Brain microvascular endothelial cell (primary cell): ENCODE data around the gene CTBS.
A peak's percentile ranks its signal among the peaks of the same experiment; 100 is the strongest.
"Not testable (repeated sequence)": the region's sequence is repeated elsewhere in the genome, so short reads cannot be mapped to it uniquely, and the experiment has no call there.

Experiments used
- DNase-seq: peaks from one replicate; pipeline ENCODE4 v3.0.0-alpha.2; 2020
- H3K27ac ChIP-seq: fragments of 250-450 bp; sonication (Bioruptor Pico); 2 replicates; pipeline ENCODE4 v1.5.1; 2020; ENCODE audit warnings: mild to moderate bottlenecking, moderate library complexity
- H3K27me3 ChIP-seq: fragments of 250-450 bp; sonication (Bioruptor Pico); replicated peaks from 2 replicates; pipeline ENCODE4 v1.5.1; 2020; ENCODE audit warnings: mild to moderate bottlenecking
- H3K36me3 ChIP-seq: fragments of 250-450 bp; sonication (Bioruptor Pico); replicated peaks from 2 replicates; pipeline ENCODE4 v1.5.1; 2020; ENCODE audit warnings: mild to moderate bottlenecking
- H3K4me3 ChIP-seq: 2 replicates; pipeline ENCODE4 v1.5.1; 2011; ENCODE audit warnings: low read depth, mild to moderate bottlenecking, control low read depth, low read length, moderate library complexity
- in situ Hi-C: cut with HindIII; loops from 2 replicates; pipeline ENCODE4 v1.10.0; 2017; ENCODE audit warnings: low sequenced_read_pairs, low pct_ligation_motif_present
- TF ChIP-seq, protein P1 (sequence below): IDR thresholded peaks from 2 replicates; pipeline ENCODE4 v1.5.1; 2011; ENCODE audit warnings: low read depth, mild to moderate bottlenecking, moderate library complexity, low read length, control low read depth, inconsistent platforms; ENCODE audit errors: missing control alignments

CTBS gene

DNA sequence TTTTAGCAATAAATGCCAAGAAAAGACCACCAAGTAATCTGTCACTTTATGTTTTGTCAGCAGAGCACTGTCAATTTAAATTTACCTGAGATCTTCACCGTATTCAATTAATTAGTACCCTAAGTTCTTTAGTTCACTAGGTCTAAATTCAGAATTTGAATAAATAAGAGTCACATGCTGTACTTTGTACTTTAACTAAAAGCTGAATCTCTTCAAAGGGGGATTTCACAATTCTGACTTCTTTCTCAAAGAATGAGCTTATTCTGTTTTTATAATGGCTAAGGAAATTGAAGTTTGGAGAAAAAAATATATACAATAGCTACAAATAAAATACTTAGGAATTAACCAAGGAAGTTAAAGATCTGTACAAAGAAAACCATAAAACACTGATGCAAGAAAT lies 65.7 kb downstream of the CTBS start:
- TF ChIP-seq, protein P1, sequence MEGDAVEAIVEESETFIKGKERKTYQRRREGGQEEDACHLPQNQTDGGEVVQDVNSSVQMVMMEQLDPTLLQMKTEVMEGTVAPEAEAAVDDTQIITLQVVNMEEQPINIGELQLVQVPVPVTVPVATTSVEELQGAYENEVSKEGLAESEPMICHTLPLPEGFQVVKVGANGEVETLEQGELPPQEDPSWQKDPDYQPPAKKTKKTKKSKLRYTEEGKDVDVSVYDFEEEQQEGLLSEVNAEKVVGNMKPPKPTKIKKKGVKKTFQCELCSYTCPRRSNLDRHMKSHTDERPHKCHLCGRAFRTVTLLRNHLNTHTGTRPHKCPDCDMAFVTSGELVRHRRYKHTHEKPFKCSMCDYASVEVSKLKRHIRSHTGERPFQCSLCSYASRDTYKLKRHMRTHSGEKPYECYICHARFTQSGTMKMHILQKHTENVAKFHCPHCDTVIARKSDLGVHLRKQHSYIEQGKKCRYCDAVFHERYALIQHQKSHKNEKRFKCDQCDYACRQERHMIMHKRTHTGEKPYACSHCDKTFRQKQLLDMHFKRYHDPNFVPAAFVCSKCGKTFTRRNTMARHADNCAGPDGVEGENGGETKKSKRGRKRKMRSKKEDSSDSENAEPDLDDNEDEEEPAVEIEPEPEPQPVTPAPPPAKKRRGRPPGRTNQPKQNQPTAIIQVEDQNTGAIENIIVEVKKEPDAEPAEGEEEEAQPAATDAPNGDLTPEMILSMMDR = no peak
- Histone ChIP-seq H3K27me3 (no peaks in the 10 kb centered on the region), H3K4me3 (no peak overlapping the region), H3K27ac (no peak overlapping the region), H3K36me3 (no peaks in the 10 kb centered on the region)
- no peak for DNase-seq
- in situ Hi-C loops = no loop called here

DNA sequence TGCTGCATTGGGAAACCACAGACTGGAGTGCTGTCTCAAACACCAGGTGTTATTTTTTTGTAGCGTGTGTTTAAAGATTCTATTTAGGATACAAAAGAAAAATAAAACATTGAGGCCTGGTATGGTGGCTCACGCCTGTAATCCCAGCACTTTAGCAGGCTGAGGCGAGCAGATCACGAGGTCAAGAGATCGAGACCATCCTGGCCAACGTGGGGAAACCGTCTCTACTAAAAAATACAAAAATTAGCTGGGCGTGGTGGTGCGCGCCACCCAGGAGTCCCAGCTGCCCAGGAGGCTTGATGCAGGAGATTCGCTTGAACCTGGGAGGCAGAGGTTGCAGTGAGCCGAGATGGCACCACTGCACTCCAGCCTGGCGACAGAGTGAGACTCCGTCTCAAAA lies 66.4 kb downstream of the CTBS start:
- H3K27me3 ChIP-seq, in situ Hi-C loops, H3K27ac ChIP-seq, DNase-seq, H3K4me3 ChIP-seq, H3K36me3 ChIP-seq: not testable (repeated sequence)

DNA sequence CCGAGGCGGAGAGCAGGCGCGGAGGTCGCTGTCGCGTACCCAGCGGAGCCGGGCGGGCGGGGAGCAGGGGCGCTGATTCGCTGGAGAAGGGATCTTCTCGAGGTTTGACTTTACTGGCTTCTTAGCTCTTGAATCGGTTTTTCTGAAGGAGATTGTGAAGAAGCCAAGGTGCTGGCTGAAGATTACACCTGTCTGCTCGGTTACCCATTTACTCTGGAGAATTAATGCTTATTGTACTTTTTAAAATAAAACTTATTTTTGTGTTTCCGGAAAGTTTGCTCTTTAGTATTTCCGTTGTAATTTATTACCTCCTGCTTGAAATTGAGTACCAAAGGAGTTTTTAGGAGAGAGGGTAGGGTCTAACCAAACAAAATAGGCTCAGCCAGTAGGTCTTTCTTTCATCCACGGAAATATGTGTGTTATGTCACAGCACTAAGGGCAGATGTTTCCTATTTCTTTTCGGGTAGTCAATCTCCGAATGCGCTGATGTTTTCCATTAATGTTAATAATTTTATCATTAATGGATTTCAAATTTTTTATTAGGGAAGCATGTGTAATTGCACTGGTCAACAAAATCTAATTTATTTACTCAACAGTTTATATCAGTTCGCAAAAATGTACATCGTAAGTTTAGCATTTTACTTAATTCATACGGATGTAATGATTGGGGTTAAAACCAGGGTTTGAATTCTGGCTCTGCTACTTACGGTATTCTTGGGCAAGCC lies 67.3 kb downstream of the CTBS start:
- in situ Hi-C loops = no loop called here
- Histone ChIP-seq H3K27me3 (no peaks in the 10 kb centered on the region), H3K27ac (peak overlapping the region; percentile 93), H3K36me3 (no peaks in the 10 kb centered on the region), H3K4me3 (peak overlapping the region; percentile 91)
- no peak for DNase-seq
- TF ChIP-seq, protein P1 = no peak

DNA sequence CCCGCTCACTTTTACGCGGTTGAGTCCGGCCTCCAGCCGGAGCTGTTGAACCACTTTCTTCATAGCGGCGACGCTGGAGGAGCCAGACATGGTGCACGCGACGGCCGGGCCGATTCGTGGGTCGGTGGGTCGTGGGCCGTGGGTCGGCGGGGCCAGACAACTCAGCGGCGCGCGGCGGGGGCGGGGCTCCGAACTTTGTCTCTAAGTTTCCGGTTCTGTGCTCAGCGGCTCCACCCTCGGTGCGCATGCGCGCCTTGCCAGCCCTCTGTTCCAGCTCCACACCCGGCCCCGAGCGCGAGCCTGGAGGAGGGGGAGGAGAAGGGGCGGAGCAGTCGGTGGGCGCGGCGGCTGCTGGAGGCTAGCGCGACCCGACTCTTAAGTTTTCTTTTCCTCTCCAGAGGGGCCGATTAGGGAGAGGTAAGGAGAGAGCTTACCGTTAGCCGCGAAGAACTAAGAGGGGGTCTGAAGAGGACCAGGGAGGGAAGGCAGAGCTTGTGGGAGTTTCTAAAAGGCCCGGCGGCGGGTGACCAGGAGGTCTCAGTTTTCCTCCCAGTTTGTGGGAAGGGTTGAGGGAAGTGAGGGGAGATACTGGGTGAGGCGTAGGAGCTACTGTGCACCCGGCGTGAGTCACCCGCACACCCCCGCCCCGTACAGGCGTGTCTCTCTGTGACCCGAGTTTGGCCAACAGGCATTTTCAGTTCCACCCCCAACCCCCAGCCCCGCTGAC lies 68.1 kb downstream of the CTBS start, which contains the start of the genes GNG5 and SPATA1:
Gene GNG5, minus strand, starts transcription at position 580 of the 727 bp plus-strand sequence. Its CDS starts 490 bp downstream, at position 90.
Gene SPATA1, plus strand, starts transcription at position 385 of the 727 bp plus-strand sequence. CDS start 9,974 bp downstream, outside the sequence.
- peak within 1 kb of the TSS; percentile 93 for H3K27ac ChIP-seq
- DNase-seq = peak; percentile 96
- in situ Hi-C loops = no loop called here
- no peaks in the 10 kb centered on the region for H3K27me3 ChIP-seq
- TF ChIP-seq, protein P1 = no peak
- peak within 1 kb of the TSS; percentile 91 for H3K4me3 ChIP-seq
- peaks cover under 1% of the 10 kb centered on the region for H3K36me3 ChIP-seq

DNA sequence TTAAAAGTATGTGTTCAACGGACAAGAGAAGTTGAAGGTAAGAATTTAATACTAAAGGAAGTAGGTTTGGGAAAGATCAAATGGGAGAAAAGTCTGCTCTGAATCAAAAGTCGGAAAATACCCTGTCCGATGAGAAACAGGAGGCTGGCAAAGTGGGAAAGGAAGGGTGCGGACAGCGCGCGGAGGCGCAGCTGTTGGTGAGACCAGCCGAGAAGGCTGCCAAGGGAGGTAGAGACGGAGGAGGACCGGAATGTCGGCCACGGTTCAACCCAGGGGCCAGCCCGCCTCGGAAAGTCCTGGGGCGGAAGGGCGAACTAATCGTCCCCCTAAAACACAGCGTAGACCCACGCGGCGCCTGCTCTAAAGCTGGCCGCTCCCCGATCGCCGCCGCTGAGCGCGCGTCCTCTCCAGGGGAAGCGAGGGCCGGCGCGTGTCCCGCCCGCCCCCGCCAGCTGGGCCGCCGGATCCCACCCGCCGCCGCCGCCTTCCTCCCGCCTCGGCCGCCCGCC lies 68.7 kb downstream of the CTBS start:
- TF ChIP-seq, protein P1 = no peak
- Histone ChIP-seq H3K27ac (peak overlapping the region; percentile 93), H3K27me3 (no peaks in the 10 kb centered on the region), H3K4me3 (peak overlapping the region; percentile 91), H3K36me3 (peaks cover 3% of the 10 kb centered on the region)
- in situ Hi-C loops = no loop called here
- DNase-seq = peak; percentile 25
